Epithelial cell of prostate (primary cell): Measurements from ENCODE around the gene TMEM222.
"Not testable (repeated sequence)": the region's sequence is repeated elsewhere in the genome, so short reads cannot be mapped to it uniquely, and the experiment has no call there.

Source experiments
- DNase-seq: peaks from one replicate; pipeline ENCODE4 v3.0.0-alpha.2; 2011; ENCODE audit warnings: low read depth, low spot score
- H3K27ac ChIP-seq: fragments of 450-650 bp; 2 replicates; pipeline ENCODE4 v1.5.1; 2017; ENCODE audit warnings: mild to moderate bottlenecking

Gene TMEM222, protein sequence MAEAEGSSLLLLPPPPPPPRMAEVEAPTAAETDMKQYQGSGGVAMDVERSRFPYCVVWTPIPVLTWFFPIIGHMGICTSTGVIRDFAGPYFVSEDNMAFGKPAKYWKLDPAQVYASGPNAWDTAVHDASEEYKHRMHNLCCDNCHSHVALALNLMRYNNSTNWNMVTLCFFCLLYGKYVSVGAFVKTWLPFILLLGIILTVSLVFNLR

DNA sequence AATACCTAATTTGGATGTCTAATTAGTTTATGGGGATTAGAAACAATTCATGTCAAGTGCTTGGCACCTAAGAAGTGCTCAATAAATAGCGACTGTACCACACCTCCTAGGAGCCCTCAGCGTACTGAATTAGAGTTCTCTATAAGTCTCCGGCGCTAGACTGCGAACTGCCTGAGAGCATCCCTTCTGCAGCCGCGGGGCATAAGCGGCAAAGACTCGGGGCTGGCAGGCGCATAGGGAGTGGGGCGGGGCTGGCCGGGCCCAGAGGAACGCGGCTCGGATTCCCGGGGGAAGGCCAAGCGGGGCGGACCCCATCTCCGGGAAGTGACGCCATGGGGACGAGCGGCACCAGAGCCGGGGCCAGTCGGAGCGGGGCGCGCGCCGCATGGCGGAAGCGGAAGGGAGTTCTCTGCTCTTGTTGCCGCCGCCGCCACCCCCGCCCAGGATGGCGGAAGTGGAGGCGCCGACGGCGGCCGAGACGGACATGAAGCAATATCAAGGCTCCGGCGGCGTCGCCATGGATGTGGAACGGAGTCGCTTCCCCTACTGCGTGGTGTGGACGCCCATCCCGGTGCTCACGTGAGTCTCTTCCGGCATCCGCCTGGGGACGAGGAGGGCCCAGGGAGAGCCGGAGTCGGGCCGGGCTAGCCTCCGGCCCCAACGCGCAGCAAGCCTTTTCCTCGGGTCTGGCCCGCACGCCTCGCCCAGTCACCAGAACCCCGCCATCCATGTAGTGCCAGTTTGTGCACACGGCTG, at the start of gene TMEM222:
Gene TMEM222 (plus strand): TSS at position 351 of the 756 bp plus-strand sequence. CDS start 35 bp downstream, at position 386.
- peak; percentile 84 for DNase-seq
- H3K27ac ChIP-seq: peak within 1 kb of the TSS; percentile 84

DNA sequence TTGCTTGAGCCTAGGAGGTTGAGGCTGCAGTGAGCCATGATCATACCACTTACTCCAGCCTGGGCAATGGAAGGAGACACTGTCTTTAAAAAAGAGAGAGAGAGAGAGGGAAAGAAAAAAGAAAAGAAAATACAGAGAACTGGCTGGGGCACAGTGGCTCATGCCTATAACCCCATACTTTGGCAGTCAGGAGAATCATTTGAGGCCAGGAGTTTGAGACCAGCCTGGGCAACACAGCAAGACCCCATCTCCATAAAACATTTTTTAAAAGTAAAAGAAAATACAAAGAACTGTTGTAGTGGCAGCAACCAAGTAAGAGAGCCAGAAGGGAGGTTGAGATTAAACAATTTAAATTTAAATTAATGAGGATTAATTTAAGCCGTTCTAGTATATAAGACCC, 47.8 kb upstream of the TMEM222 start:
- H3K27ac ChIP-seq: no peak overlapping the region
- DNase-seq: no peak

DNA sequence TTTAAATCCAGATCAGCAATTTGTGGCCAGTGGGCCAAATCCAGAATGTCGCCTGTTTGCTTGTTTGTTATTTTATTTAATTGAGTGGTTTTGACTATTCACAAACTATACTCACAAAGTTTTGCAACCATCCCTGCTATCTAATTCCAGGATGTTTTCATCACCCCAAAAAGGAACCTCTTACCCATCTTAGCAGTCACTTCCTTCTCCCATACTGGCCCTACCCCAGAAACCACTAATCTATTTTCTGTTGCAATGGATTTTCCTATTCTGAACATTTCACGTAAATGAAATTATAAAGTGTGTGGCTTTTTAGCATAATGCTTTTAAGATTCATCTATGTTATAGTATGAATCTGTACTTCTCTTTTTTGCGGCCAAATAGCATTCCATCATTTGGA, 46.3 kb upstream of the TMEM222 start:
- no peak for DNase-seq
- H3K27ac ChIP-seq: no peak overlapping the region

DNA sequence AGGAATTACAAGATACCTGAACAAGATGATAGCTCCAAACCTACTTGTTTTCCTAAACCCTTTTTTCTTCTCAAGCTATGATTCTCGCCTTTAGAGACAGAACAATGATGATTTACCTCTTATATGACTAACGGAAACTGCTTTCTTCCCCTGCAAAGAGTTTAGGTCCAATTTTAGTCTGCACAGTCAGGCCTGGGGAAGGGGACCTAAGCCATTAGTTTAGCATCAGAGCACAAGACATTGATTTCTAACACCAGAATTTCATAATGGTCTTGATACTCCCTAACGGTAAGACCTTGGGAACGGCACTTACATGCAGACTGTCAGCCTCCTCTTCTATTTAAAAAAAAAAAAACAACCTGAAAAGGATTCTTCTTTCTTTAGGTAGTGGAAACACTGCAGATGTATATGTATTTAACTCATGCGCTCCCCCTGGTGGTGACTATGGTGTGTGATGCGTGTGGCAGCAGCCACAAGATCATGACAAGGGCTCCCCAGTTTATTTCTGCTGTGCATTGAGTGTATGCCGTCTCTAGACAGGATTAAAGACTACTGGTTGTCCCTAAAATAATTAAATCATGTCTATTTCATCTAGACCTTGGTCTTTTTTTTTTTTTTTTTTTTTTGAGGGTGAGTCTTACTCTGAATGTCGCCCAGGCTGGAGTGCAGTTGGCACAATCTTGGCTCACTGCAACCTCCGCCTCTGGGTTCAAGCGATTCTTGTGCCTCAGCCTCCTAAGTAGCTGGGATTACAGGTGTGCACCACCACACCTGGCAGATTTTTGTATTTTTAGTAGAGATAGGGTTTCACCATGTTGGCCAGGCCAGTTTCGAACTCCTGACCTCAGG, 37.3 kb upstream of the TMEM222 start:
- peak; percentile 18 for DNase-seq

DNA sequence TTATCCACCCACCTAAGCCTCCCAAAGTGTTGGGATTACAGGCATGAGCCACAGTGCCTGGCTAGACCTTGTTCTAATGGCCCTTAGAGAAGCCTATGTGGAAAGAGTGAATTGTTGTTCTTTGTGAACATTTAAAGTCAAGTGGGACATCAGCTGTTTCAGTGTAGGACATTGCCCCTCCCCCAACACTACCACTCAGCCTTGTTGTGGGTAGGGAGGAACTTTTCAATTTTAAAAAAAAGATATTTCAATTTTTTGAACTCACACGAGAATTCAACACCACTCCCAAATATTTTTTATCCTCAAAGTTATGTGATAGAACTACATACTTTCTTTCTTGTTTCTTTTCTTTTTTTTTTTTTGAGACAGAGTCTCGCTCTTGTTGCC, 36.7 kb upstream of the TMEM222 start:
- H3K27ac ChIP-seq: no peak overlapping the region

More for the DNA sequence above, 37.3 kb upstream of the TMEM222 start:
- H3K27ac ChIP-seq: no peak overlapping the region

DNA sequence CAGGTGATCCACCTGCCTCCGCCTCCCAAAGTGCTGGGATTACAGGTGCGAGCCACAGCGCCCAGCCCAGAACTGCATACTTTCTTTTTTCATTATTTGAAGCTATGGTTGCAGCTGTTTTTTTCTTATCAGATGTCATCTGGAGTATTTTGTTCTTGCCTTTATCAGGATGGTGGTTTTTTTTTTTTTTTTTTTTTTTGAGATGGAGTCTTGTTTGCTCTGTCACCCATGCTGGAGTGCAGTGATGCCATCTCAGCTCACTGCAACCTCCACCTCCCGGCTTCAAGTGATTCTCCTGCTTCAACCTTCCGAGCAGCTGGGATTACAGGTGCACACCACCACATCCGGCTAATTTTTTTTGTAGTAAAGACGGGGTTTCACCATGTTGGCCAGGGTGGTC, 36.1 kb upstream of the TMEM222 start:
- H3K27ac ChIP-seq, DNase-seq: not testable (repeated sequence)

More for the DNA sequence above, 36.7 kb upstream of the TMEM222 start:
- no peak for DNase-seq

DNA sequence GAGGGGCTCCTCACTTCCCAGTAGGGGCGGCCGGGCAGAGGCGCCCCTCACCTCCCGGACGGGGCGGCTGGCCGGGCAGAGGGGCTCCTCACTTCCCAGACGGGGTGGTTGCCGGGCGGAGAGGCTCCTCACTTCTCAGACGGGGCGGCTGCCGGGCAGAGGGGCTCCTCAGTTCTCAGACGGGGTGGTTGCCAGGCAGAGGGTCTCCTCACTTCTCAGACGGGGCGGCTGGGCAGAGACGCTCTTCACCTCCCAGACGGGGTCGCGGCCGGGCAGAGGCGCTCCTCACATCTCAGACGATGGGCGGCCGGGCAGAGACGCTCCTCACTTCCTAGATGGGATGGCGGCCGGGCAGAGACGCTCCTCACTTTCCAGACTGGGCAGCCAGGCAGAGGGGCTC, 32.8 kb upstream of the TMEM222 start:
- not testable (repeated sequence) for H3K27ac ChIP-seq, DNase-seq

DNA sequence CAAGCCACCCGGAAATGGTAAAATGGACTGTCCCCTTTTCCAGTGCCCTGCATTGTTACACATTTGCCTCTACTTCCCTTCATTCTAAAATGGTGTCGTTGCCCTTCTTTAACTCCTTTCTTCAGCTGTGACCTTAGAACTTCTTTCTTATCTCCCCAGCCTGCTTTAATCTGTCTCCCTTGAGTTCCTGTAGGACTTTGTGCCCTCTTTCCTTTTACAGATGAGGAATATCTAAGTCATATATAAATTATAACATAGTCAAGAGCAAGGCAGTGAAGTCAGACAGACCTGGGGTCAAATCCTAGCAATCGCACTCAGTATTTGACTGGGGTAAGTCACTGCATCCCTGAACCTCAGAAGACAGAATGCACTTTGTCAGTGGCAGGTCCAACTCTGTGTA, 31.4 kb upstream of the TMEM222 start:
- no peak overlapping the region for H3K27ac ChIP-seq
- DNase-seq: no peak

DNA sequence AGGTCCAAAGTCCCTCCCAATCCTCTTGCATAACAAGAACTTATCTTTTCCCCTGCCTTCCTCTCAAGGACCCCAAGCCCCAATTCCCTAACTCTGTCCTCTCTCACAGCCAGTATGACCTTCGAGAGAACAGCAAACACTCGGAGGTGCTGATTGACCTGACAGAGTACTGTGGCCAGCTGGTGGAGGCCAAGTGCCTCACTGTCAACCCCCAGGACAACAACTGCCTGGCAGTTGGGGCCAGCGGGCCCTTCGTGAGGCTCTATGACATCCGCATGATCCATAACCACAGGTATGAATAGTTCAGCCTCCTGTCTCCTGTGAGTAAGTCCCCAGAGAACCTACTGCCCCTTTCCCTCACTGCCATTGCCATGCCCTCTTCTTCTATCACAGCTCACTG, 29.9 kb upstream of the TMEM222 start:
- DNase-seq: no peak

DNA sequence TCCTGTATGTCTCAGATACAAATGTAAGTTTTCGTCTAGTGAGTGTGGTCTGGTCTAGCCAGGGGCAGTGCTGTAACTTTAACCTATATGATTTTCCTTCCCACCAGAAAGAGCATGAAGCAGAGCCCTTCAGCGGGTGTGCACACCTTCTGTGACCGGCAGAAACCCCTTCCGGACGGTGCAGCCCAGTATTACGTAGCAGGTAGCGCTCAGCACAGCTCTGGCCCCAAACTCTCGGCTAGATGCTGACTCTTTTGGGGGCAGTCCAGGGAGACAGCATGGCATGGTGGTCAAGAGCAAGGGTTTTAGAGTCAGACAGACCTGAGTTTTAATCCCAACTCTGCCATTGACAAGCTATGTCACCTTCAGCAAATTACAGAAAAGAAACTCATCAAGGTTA, 28.0 kb upstream of the TMEM222 start:
- DNase-seq: no peak
- no peak overlapping the region for H3K27ac ChIP-seq

More for the DNA sequence above, 29.9 kb upstream of the TMEM222 start:
- peak overlapping the region; percentile 10 for H3K27ac ChIP-seq

DNA sequence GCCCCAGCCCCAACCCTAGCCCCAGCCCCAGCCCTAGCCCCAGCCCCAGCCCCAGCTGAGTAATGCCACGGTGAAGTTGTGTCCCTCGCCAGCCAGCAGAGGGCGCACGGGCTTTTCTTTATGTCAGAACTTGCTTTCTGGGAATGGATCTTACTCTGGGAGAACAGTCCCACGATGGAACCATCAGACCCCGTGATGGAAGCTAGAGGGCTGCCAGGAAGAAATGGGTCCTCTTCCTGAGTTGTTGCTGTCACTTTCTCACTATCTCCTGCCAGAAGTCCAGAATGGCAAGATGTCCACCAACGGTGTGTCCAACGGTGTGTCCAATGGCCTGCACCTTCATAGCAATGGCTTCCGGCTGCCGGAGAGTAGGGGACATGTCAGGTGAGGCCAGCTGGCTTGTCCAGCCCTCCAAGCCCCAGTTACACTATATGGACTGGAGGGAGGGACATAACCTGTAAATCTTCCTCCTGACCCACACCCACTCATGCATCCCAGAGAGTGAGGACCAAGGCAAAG, 25.1 kb upstream of the TMEM222 start:
- H3K27ac ChIP-seq: no peak overlapping the region
- DNase-seq: no peak

DNA sequence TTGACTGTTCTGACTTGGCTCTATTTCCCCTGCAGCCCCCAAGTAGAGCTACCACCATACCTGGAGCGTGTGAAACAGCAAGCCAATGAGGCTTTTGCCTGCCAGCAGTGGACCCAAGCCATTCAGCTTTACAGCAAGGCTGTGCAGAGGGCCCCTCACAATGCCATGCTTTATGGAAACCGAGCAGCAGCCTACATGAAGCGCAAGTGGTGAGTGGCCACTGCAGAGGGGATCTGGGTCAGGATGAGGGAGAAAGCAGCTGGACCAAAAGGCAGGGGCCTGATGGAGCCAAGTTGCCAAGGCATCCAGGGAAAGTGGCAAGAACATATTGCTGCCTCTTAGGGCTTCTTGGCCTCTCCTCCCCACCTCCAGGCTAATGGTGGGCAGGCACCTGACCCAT, 24.1 kb upstream of the TMEM222 start:
- no peak overlapping the region for H3K27ac ChIP-seq
- DNase-seq: no peak

DNA sequence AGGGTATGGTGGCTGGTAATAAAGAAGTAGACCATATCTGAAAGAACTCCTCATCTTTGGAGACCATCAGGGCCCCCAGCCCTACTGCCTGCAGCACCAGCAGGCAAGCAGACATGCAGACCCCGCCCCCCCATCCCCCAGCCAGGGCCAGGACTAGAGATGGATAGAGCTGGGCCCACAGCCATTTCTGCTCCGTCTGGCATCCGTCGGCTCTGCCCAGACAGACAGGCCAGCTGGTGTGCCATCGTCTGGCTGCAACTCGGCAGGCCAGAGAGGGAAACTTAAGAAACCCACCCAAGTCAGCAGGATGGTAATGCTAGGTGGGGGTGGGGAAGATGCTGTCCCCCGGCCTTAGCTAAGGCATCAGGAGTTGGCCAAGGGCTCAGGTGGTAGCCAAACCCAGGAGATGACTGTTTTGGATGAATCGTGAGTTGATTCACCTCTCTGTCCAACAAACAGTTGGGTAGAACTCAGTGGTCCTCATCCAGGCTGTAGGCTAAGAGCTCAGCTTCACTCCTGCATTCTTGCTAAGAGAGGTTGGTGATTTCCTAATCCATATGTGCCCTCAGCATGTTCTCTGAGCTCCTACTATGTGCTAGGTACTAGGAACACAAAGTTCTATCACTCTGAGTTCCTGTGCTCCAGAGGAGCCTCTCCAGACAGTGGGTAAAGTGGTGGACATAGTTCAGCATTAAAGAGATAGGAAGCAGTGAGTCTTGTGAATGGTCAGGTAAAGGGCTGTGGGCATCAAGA, 23.2 kb upstream of the TMEM222 start:
- H3K27ac ChIP-seq: peak overlapping the region; percentile 98

DNA sequence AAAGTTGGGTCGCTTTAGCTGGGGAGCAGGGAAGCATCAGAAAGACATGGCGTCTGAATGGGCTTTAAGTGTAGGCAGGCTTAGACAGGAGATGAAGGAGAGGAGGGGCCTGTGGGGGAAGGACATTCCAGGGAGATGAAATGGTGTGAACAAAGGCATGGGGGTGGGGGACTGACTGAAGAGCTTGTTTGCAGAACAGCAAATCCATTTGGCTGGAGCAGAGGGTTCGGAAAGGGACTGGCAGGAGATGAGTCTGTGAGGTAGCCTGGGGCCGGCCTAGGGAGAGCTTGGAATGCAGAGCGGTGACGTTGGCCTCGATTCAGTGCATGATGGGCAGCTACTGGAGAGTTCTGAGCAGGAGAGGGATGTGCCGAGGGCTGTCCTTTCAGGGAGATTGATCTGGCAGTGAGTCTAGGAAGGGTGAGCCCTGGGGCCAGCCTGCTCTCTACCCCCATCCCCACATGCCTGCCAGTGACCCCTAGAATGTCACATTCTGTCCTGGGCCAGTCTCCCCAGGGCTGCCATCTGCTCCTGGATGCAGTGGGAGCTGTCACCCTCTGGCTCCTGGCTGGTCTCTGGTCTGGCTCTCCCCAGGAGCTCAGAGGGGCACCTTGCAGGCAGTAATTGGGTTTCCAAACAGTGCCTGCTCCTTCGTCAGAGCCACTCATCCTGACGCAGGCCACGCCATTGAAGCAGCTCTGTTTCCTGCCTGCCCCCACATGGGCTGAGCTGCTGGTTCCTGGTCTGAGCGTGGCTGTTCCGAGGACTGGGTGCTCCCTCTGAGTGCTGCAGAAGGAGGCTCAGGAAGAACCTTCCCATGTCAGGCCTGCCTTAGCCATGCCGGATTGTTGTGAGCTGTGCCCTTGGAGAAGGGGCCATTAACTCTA, 22.3 kb upstream of the TMEM222 start:
- H3K27ac ChIP-seq: peak overlapping the region; percentile 98
- DNase-seq: peak; percentile 98

More for the DNA sequence above, 23.2 kb upstream of the TMEM222 start:
- DNase-seq: no peak

DNA sequence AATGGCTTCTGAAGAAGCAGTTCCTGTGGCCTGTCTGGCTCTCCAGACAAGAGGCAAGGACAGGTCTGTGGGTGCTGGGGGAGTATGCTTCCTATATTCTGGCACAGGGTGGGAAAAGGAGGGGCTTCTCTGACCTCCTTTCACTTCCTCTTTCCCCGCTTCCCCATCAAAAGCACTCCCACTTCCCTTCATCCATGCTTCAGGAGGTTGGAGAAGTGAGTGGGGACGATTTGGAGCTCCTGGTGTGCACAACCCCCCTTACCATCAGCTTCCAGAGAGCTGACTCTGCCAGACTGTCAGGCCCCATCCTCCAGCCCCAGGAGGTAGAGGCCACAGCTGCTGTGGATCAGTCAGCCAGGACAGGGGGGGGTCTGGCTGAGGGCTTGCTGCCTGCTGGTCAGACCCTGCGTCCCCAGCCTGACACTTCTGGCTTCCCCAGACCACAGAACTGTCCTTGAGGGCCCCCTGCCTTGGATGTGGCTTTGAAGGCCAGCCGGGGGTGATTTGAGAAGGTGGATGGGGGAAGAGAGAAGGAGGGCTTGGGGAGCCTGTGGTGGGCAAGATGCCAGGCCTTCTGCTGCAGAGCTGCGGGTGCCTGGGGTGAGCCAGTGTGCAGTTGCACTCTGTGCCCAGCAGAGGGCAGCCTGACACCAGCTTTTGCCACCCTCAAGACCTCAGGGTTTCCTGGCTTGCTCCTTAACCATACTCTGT, 21.5 kb upstream of the TMEM222 start:
- no peak for DNase-seq
- H3K27ac ChIP-seq: peak overlapping the region; percentile 98

DNA sequence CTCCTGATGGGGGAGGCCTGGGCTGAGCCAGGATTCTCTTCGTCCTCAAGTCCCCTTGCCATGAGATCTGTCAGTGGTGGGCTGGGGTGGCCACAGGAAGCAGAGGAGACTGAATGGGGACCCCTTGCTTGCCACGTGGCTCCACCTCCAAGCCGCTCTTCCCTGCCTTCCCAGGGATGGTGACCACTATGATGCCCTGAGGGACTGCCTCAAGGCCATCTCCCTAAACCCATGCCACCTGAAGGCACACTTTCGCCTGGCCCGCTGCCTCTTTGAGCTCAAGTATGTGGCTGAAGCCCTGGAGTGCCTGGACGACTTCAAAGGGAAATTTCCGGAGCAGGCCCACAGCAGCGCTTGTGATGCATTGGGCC, 20.9 kb upstream of the TMEM222 start:
- no peak overlapping the region for H3K27ac ChIP-seq
- no peak for DNase-seq

DNA sequence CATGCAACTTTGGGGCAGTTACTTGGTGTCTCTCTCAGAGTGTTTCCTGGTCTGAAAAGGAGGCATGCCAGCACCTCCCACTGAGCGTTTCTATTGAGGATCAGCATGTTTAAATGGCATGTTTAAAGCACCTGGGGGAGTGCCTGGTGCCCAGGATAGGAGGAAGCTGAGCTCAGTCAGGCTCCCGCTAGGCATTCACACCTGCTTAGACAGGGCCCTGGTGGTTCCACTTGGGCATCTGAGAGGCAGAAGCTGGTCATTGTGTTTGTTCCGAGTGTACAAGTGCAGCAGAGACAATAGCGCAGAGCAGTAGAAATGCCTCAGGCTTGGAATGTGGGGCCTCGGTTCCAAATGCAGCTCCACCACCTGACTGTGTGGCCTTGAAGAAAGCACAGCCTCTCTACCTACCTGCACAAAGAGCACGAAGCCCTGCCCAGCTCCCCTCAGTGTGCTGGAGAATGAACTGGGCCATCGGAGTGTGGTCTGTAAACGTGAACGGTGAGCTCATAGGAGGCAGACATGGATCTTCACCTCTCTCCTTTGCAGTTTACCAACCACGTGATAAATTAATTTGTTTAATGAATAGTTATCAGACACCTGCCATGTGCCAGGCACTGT, 20.3 kb upstream of the TMEM222 start:
- no peak for DNase-seq
- H3K27ac ChIP-seq: no peak overlapping the region

DNA sequence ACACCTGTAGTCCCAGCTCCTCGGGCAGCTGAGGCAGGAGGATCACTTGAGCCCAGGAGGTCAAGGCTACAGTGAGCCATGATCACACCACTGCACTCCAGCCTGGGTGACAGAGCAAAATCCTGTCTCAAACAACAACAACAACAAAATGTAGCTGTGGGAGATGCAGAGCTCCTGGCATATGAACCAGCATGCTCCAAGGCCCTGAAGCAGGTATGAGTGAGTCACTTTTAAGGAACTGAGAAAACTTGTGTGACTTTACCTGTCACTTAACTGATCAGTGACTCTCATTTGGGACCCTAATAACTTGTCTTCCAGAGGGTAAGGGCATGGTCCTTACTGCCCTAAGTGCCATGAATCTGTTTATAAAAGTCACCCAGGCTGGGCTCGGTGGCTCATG, 19.4 kb upstream of the TMEM222 start:
- no peak for DNase-seq

More for the DNA sequence above, 19.4 kb upstream of the TMEM222 start:
- no peak overlapping the region for H3K27ac ChIP-seq
